ENCODE data around the gene SOX15. TPM values are rescaled to one million over a fixed set of nuclear protein-coding genes. Genes with fewer than 3 reads are reported as not detected.

SOX15 gene
- total and polyA plus RNA-seq, 2 of the 13 experiments (the other 11 are each of a cell fraction or from before 2014, with no cell fraction given) = 0.07 to 0.18 TPM

DNA sequence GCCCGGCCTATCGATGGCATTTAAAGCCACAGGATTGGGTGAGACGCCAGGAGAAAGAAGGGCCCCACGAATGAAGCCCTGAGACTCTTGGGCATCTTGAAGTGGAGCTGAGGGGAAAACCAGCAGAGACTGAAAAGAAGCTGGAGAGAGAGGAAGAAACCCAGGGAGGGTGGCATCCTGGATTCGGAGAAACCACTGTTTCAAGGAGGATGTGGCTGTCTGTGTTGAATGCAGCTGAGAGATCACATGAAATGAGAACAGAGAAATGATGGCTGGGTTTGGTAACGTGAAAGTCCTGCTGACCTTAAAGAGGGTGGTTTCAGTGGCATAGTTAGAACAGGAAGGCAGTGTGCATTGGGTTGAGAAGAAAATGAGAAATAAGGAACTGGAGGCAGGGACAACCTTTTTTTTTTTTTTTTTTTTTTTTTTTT lies 37.3 kb downstream of the SOX15 start:
- Histone ChIP-seq H3K9me3 (ENCODE audit: low read length) (no peaks in the 10 kb centered on the region), H3K27ac (ENCODE audit: extremely low read length, insufficient read depth, low read length) (no peak overlapping the region), H3K9ac (ENCODE audit: insufficient read depth, low read depth, low read length) (no peak overlapping the region), H3K36me3 (replicated peaks in 1 of 2; ENCODE audit: control insufficient read depth in 1 of 2, insufficient read depth in 2 of 2, low read length in 2 of 2) (no peaks in the 10 kb centered on the region), H4K20me1 (ENCODE audit: insufficient read depth, low read length) (no peaks in the 10 kb centered on the region), H3K4me1 (ENCODE audit: insufficient read depth, low read length) (peaks cover 62% of the 10 kb centered on the region), H3K27me3 (ENCODE audit: control insufficient read depth in 1 of 2, insufficient read depth in 2 of 2, low read length in 2 of 2) (no peaks in the 10 kb centered on the region), H3K4me2 (ENCODE audit: low read depth, low read length) (no peak overlapping the region), H3K79me2 (ENCODE audit: insufficient read depth, low read length) (no peaks in the 10 kb centered on the region), H3K4me3 (replicated peaks in 1 of 3; ENCODE audit: insufficient read depth in 1 of 3, low read depth in 2 of 3, low read length in 3 of 3) (no peak overlapping the region), H2AFZ (ENCODE audit: low read length) (no peak overlapping the region)
- intact Hi-C loops (cut with micrococcal nuclease; ENCODE audit: unreplicated experiment) (no loop called here), in situ Hi-C loops (cut with HindIII; ENCODE audit: extremely low pct_ligation_motif_present, low pct_unique_long_range_greater_than_20kb) (no loop called here)
- DNase-seq (ENCODE audit: low spot score) (no peak), ATAC-seq (no peak), FAIRE-seq (no peak)
- ChIA-PET POLR2A (interaction anchor here (1.0 to 1.1 kb wide), 2 partner anchors 8 to 16 kb away, joined by 3 to 10 read pairs; no protein-coding TSS in a partner anchor), CTCF (ENCODE audit: low intra/inter-chr PET ratio, low total read pairs) (no interaction called here)
- TF ChIP-seq POGZ (CRISPR knock-in tag; IDR thresholded peaks at IDR 0.05) (no peak), PTBP1 (IDR thresholded peaks at IDR 0.05; ENCODE audit: low read depth, low read length, poor library complexity, severe bottlenecking) (no peak), ZNF546 (CRISPR knock-in tag; conservative IDR thresholded peaks at IDR 0.05) (no peak), MAFK (conservative IDR thresholded peaks at IDR 0.05 in 1 of 2, IDR thresholded peaks at IDR 0.05 in 1 of 2; ENCODE audit: low read length in 2 of 2) (no peak), MBNL3 (CRISPR knock-in tag; conservative IDR thresholded peaks at IDR 0.05) (no peak), HCFC1 (IDR thresholded peaks at IDR 0.05; ENCODE audit: low read depth, low read length) (no peak), GATAD1 (CRISPR knock-in tag; IDR thresholded peaks at IDR 0.05) (no peak), RORA (CRISPR knock-in tag; IDR thresholded peaks at IDR 0.05) (no peak), ZNF484 (CRISPR knock-in tag; IDR thresholded peaks at IDR 0.05; ENCODE audit: borderline replicate concordance, low read depth) (no peak), ZNF766 (CRISPR knock-in tag; IDR thresholded peaks at IDR 0.05; ENCODE audit: borderline replicate concordance) (no peak), ZNF562 (CRISPR knock-in tag; IDR thresholded peaks at IDR 0.05; ENCODE audit: borderline replicate concordance) (no peak), SIN3A (IDR thresholded peaks at IDR 0.05; ENCODE audit: borderline replicate concordance, low read depth, low read length) (no peak), XRCC5 (optimal IDR thresholded peaks at IDR 0.05; ENCODE audit: low read length) (no peak), ZNF510 (CRISPR knock-in tag; IDR thresholded peaks at IDR 0.05; ENCODE audit: low read depth) (no peak)
- TF ChIP-seq, protein P1, sequence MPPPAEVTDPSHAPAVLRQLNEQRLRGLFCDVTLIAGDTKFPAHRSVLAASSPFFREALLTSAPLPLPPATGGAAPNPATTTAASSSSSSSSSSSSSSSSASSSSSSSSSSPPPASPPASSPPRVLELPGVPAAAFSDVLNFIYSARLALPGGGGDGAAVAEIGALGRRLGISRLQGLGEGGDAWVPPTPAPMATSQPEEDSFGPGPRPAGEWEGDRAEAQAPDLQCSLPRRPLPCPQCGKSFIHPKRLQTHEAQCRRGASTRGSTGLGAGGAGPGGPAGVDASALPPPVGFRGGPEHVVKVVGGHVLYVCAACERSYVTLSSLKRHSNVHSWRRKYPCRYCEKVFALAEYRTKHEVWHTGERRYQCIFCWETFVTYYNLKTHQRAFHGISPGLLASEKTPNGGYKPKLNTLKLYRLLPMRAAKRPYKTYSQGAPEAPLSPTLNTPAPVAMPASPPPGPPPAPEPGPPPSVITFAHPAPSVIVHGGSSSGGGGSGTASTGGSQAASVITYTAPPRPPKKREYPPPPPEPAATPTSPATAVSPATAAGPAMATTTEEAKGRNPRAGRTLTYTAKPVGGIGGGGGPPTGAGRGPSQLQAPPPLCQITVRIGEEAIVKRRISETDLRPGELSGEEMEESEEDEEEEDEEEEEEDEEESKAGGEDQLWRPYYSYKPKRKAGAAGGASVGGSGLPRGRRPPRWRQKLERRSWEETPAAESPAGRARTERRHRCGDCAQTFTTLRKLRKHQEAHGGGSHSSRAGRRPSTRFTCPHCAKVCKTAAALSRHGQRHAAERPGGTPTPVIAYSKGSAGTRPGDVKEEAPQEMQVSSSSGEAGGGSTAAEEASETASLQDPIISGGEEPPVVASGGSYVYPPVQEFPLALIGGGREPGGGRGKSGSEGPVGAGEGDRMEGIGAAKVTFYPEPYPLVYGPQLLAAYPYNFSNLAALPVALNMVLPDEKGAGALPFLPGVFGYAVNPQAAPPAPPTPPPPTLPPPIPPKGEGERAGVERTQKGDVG (CRISPR knock-in tag; IDR thresholded peaks at IDR 0.05; ENCODE audit: borderline replicate concordance) = no peak
- TF ChIP-seq, protein P2, sequence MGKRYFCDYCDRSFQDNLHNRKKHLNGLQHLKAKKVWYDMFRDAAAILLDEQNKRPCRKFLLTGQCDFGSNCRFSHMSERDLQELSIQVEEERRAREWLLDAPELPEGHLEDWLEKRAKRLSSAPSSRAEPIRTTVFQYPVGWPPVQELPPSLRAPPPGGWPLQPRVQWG (CRISPR knock-in tag; IDR thresholded peaks at IDR 0.05; ENCODE audit: borderline replicate concordance, low read depth) = no peak
- WGBS (ENCODE audit: low lambda C conversion rate) = 88% methylated on average over 6 of the region's 6 CpGs
- no TSS peak for BruUV-seq (replicated peaks)

Data from HepG2 (cell line).